ENCODE results near the gene OSBPL7.

OSBPL7 gene

GRCh38 chr17:47847341-47848197, 26.0 kb upstream of the OSBPL7 start:
- peak; percentile 45 for DNase-seq

- no peak for DNase-seq
Observed at GRCh38 chr17:47846716-47847340, 25.2 kb upstream of the OSBPL7 start.

- DNase-seq: no peak
Observed at GRCh38 chr17:47845716-47846075, 24.1 kb upstream of the OSBPL7 start.

GRCh38 chr17:47844814-47845715, 23.5 kb upstream of the OSBPL7 start:
- DNase-seq: no peak

GRCh38 chr17:47844227-47844626, 22.6 kb upstream of the OSBPL7 start:
- DNase-seq: no peak

- DNase-seq: no peak
Observed at GRCh38 chr17:47843391-47843730, 21.8 kb upstream of the OSBPL7 start.

GRCh38 chr17:47841488-47842291, 20.1 kb upstream of the OSBPL7 start:
- DNase-seq: no peak

GRCh38 chr17:47840742-47841487, 19.3 kb upstream of the OSBPL7 start, which contains the start of gene SCRN2:
SCRN2 (minus strand) TSS chr17:47841273; CDS start chr17:47840843, 430 bp downstream.
- DNase-seq: peak; percentile 93

GRCh38 chr17:47840001-47840741, 18.6 kb upstream of the OSBPL7 start:
- DNase-seq: no peak

GRCh38 chr17:47839071-47839470, 17.5 kb upstream of the OSBPL7 start:
- no peak for DNase-seq

GRCh38 chr17:47838636-47839035, 17.0 kb upstream of the OSBPL7 start:
- no peak for DNase-seq

GRCh38 chr17:47837401-47838039, 15.9 kb upstream of the OSBPL7 start:
- no peak for DNase-seq

GRCh38 chr17:47836601-47837000, 15.0 kb upstream of the OSBPL7 start:
- no peak for DNase-seq

- DNase-seq: no peak
Observed at GRCh38 chr17:47834756-47835155, 13.2 kb upstream of the OSBPL7 start.

GRCh38 chr17:47831934-47832327, 10.3 kb upstream of the OSBPL7 start:
- no peak for DNase-seq

- DNase-seq: peak; percentile 96
Observed at GRCh38 chr17:47831003-47831933, 9.7 kb upstream of the OSBPL7 start, which contains the start of the genes LRRC46 and MRPL10. LRRC46 (plus strand) TSS chr17:47831670; CDS start chr17:47831990, 320 bp downstream. MRPL10 (minus strand) TSS chr17:47831541; CDS start chr17:47831511, 30 bp downstream.

GRCh38 chr17:47830396-47831002, 8.9 kb upstream of the OSBPL7 start:
- DNase-seq: no peak

GRCh38 chr17:47829870-47830269, 8.3 kb upstream of the OSBPL7 start:
- DNase-seq: no peak

GRCh38 chr17:47823519-47823918, 1.9 kb upstream of the OSBPL7 start:
- DNase-seq: no peak
